ENCODE measurements around the gene PSME1.

DNA sequence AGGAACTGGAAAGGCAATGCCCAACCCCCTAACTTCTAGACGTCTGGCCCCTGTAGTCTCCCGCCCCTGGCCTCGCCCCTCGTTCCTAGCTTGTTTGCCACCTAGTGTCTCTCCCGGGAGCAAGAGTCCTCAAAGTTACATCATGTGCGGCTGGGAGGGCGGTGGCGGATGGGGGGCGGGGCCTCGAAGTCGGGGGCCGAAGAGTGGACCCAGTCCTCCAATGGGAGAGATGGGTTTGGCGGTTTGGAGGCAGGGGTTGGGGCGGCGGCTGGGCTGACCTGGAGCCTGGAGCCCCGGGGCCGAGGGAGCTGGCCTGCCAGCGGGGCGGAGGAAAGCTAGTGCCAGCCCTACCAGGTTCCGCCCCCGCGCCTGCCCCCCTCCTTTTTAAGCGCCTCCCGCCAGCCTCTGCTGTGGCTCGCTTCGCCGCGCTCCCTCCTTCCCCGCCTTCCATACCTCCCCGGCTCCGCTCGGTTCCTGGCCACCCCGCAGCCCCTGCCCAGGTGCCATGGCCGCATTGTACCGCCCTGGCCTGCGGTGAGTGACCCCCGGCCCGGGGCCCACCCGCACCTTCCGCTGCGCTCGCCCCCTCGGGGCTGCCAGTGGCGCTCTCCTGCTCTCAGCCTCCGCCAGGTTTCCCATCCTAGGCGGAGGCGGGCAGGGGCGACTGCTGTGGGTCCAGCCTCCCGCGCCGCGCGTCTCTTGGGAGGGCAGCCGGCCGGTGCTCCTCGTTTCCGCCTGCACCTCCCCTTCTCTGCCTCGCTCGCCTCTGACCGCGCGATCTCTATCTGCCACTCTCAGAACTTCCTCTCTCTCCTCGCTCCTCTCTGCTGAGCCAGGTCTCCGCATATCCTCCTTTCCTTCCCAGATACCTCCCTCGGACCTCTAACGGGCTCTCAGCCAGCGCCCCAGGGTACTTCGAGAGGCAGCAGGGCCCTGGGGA, 41.8 kb upstream of the PSME1 start, which contains the start of gene PCK2:
- no peak for TF ChIP-seq JUN (IDR thresholded peaks at IDR 0.05; ENCODE audit: borderline replicate concordance, insufficient read depth, insufficient read length, low read depth)
- TF ChIP-seq CTCF (IDR thresholded peaks at IDR 0.05; ENCODE audit: extremely low read depth in 1 of 2, insufficient read depth in 1 of 2, low read depth in 1 of 2, low read length in 2 of 2): peak in 1 of 2 donors; percentile 9
- TF ChIP-seq EZH2 (IDR thresholded peaks at IDR 0.05; ENCODE audit: borderline replicate concordance, low read depth, low read length, severe bottlenecking): no peak
- peak; percentile 77 for TF ChIP-seq POLR2A (IDR thresholded peaks at IDR 0.05; ENCODE audit: low read depth, low read length)
- peak; percentile 75 for TF ChIP-seq GATA2 (IDR thresholded peaks at IDR 0.05; ENCODE audit: insufficient read depth, insufficient read length, low read depth, low read length)
- no peak for TF ChIP-seq FOS (IDR thresholded peaks at IDR 0.05; ENCODE audit: borderline replicate concordance, insufficient read depth, low read length)
- TF ChIP-seq MAX (IDR thresholded peaks at IDR 0.05; ENCODE audit: insufficient read depth, insufficient read length): no peak

Data from endothelial cell of umbilical vein (primary cell).